Femur (tissue), 1 donor: ENCODE results near the gene DGKE.

ENCODE experiments used
- DNase-seq: peaks from one replicate; pipeline ENCODE4 v3.0.0-alpha.2; 2017

The DGKE gene

GRCh38 chr17:56851008-56851407 is 17.1 kb downstream of the DGKE start:
- no peak for DNase-seq

- no peak for DNase-seq
Observed at GRCh38 chr17:56861899-56862298, 27.9 kb downstream of the DGKE start.

- no peak for DNase-seq
Observed at GRCh38 chr17:56863974-56864373, 30.0 kb downstream of the DGKE start.

GRCh38 chr17:56866076-56866475 is 32.1 kb downstream of the DGKE start:
- no peak for DNase-seq

- no peak for DNase-seq
Observed at GRCh38 chr17:56866496-56866895, 32.5 kb downstream of the DGKE start.

GRCh38 chr17:56867948-56868376 is 34.0 kb downstream of the DGKE start:
- DNase-seq = no peak

- DNase-seq = no peak
Observed at GRCh38 chr17:56868716-56869115, 34.8 kb downstream of the DGKE start.

- DNase-seq = no peak
Observed at GRCh38 chr17:56870081-56870651, 36.2 kb downstream of the DGKE start.

- DNase-seq = no peak
Observed at GRCh38 chr17:56876766-56877179, 42.8 kb downstream of the DGKE start.

- DNase-seq = no peak
Observed at GRCh38 chr17:56879280-56879679, 45.3 kb downstream of the DGKE start.

- DNase-seq = no peak
Observed at GRCh38 chr17:56880133-56880532, 46.2 kb downstream of the DGKE start.

- no peak for DNase-seq
Observed at GRCh38 chr17:56880571-56880970, 46.6 kb downstream of the DGKE start.

GRCh38 chr17:56881685-56882295 is 47.8 kb downstream of the DGKE start:
- no peak for DNase-seq

- DNase-seq = no peak
Observed at GRCh38 chr17:56883616-56884015, 49.7 kb downstream of the DGKE start.

- DNase-seq = no peak
Observed at GRCh38 chr17:56884483-56885311, 50.7 kb downstream of the DGKE start.

GRCh38 chr17:56885312-56885657 is 51.3 kb downstream of the DGKE start:
- DNase-seq = no peak

- no peak for DNase-seq
Observed at GRCh38 chr17:56886288-56886731, 52.4 kb downstream of the DGKE start.

- DNase-seq = no peak
Observed at GRCh38 chr17:56887105-56887504, 53.2 kb downstream of the DGKE start.

GRCh38 chr17:56887552-56888467 is 53.9 kb downstream of the DGKE start:
- no peak for DNase-seq

GRCh38 chr17:56890390-56890789 is 56.4 kb downstream of the DGKE start:
- DNase-seq = no peak

- DNase-seq = no peak
Observed at GRCh38 chr17:56890906-56891674, 57.1 kb downstream of the DGKE start.

- DNase-seq = no peak
Observed at GRCh38 chr17:56891751-56892150, 57.8 kb downstream of the DGKE start.
